Activated CD4-positive, alpha-beta T cell treated with anti-CD3 and anti-CD28 coated beads for 36 hours (primary cell): ENCODE measurements around the gene GET3. TPM values are rescaled to one million over a fixed set of nuclear protein-coding genes. Genes with fewer than 3 reads are reported as not detected.
"Not testable (repeated sequence)": the region's sequence is repeated elsewhere in the genome, so short reads cannot be mapped to it uniquely, and the experiment has no call there.

Experiments
- ATAC-seq: fragments of 200-7000 bp; cut with Tn5 transposase; one replicate; pipeline ENCODE4 v1.10.0; 2021; ENCODE audit warnings: mild to moderate bottlenecking, moderate library complexity
- CTCF ChIA-PET: fragments of 350-600 bp; sonication (Branson Sonifier 250); formaldehyde crosslinking; loops from one replicate; lab custom pipeline; 2021; ENCODE audit warnings: antibody characterized with exemption; lab: Charles Lee
- POLR2A ChIA-PET: fragments of 350-600 bp; sonication (Branson Sonifier 250); formaldehyde crosslinking; loops from one replicate; lab custom pipeline; 2021; ENCODE audit warnings: antibody characterized with exemption, inconsistent platforms; lab: Charles Lee
- DNase-seq: peaks from one replicate; pipeline ENCODE4 v3.0.0-alpha.2; 2020
- H3K27ac Mint-ChIP-seq: one replicate; pipeline ENCODE4 v1.8.0; 2021; ENCODE audit warnings: mixed read lengths
- H3K27me3 Mint-ChIP-seq: one replicate; pipeline ENCODE4 v1.8.0; 2021; ENCODE audit warnings: mixed read lengths
- H3K36me3 Mint-ChIP-seq: one replicate; pipeline ENCODE4 v1.8.0; 2021; ENCODE audit warnings: low read depth, mixed read lengths
- H3K4me1 Mint-ChIP-seq: one replicate; pipeline ENCODE4 v1.8.0; 2021; ENCODE audit warnings: mixed read lengths
- H3K4me3 Mint-ChIP-seq: one replicate; pipeline ENCODE4 v1.8.0; 2021; ENCODE audit warnings: mild to moderate bottlenecking, moderate library complexity, mixed read lengths
- H3K9me3 Mint-ChIP-seq: one replicate; pipeline ENCODE4 v1.8.0; 2021; ENCODE audit warnings: low read depth, mixed read lengths
- intact Hi-C, 2 experiments: fragments of 100-400 bp; cut with DNase I in 1 of 2; cut with micrococcal nuclease in 1 of 2; formaldehyde crosslinking; loops; one replicate each; pipeline versions ENCODE4 v1.14.2 to v1.15.1; 2022 to 2024; cut with DNase I, micrococcal nuclease
- microRNA-seq: library from miRNA; unstranded; fragments of <30 nt; microRNA quantifications from one replicate; pipeline ENCODE4 v1.2.0, GENCODE V29; 2021; ENCODE audit warnings: borderline replicate concordance
- total RNA-seq, 2 experiments: library from RNA; stranded (reverse); gene quantifications; one replicate each; pipeline ENCODE4 v1.2.3, GENCODE V29; 2021

The GET3 gene
- total RNA-seq, 2 experiments from 2014 or later: 53.7 to 61.9 TPM

DNA sequence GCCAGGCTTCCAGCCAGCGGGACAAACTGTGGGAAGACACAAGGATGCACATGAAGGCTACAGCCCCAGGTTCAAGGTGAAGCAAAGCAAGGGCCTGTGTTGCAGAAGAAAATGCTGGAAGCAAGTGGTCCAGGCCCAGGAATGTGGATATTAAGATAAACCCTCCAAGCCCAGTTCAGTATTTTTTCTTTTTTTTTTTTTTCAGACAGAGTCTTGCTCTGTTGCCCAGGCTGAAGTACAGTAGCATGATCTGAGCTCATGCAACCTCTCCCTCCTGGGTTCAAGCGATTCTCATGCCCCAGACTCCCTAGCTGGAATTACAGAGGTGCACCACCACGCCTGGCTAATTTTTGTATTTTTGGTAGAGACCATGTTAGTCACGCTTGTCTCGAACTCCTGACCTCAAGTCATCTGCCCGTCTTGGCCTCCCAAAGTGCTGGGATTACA lies 59.9 kb downstream of the GET3 start:
- H3K4me1 Mint-ChIP-seq: peaks cover 36% of the 10 kb centered on the region
- no peaks in the 10 kb centered on the region for H3K27me3 Mint-ChIP-seq
- no peak overlapping the region for H3K27ac Mint-ChIP-seq
- ChIA-PET POLR2A (interaction anchor here (1.0 kb wide), 1 partner anchor 26 kb away, joined by 7 read pairs; no protein-coding TSS in a partner anchor), CTCF (interaction anchor here (1.5 to 15.0 kb wide), 4 partner anchors 20 to 74 kb away, joined by 11 to 451 read pairs (median 150); partner anchors contain the start of genes HOOK2 and TNPO2)
- H3K9me3 Mint-ChIP-seq: no peaks in the 10 kb centered on the region
- ATAC-seq: no peak
- intact Hi-C loops: loop anchor here in 1 of 2 experiments (10.0 kb wide), 1 partner anchor 1728 kb away; the partner anchor contains the start of gene TECR
- DNase-seq: no peak
- no peak overlapping the region for H3K4me3 Mint-ChIP-seq
- H3K36me3 Mint-ChIP-seq: peaks cover 31% of the 10 kb centered on the region

GRCh38 chr19:12797607-12798006 lies 60.3 kb downstream of the GET3 start:
- not testable (repeated sequence) for H3K4me3 Mint-ChIP-seq, H3K9me3 Mint-ChIP-seq, DNase-seq, ATAC-seq, H3K27me3 Mint-ChIP-seq, H3K27ac Mint-ChIP-seq
- ChIA-PET CTCF (interaction anchor here (0.6 to 15.0 kb wide), 3 partner anchors 16 to 34 kb away, joined by 3 to 451 read pairs (median 285); partner anchors contain the start of gene HOOK2), POLR2A (interaction anchor here (1.0 kb wide), 1 partner anchor 27 kb away, joined by 7 read pairs; no protein-coding TSS in a partner anchor)
- H3K4me1 Mint-ChIP-seq: peaks cover 41% of the 10 kb centered on the region
- H3K36me3 Mint-ChIP-seq: peaks cover 28% of the 10 kb centered on the region
- intact Hi-C loops: loop anchor here in 1 of 2 experiments (10.0 kb wide), 1 partner anchor 1727 kb away; the partner anchor contains the start of gene TECR

Small RNA genes lying within 50 kb of the gene (microRNA-seq; reads per million reads assigned to microRNA genes)
- gene MIR5684: not detected

Other genes with a start within 250 kb of the GET3 start
- 1 to 10 TPM; 5.2 to 5.6 TPM for gene ZNF564, start 186.0 kb upstream of the GET3 start, total RNA-seq
- gene ZNF490, start 126.7 kb upstream of the GET3 start, total RNA-seq: 1 to 10 TPM; 7.7 to 8.7 TPM
- 10 to 100 TPM; 16.1 to 18.1 TPM for gene ZNF791, start 126.6 kb upstream of the GET3 start, total RNA-seq
- 100 to 1,000 TPM; 118 to 154 TPM for gene MAN2B1, start 70.8 kb upstream of the GET3 start, total RNA-seq
- 10 to 100 TPM; 13.5 to 19.5 TPM for gene WDR83, start 70.7 kb upstream of the GET3 start, total RNA-seq
- gene DHPS, start 55.6 kb upstream of the GET3 start, total RNA-seq: 100 to 1,000 TPM; 101 to 112 TPM
- gene GNG14, start 49.5 kb upstream of the GET3 start, total RNA-seq: not detected
- 1 to 10 TPM; 8.3 to 8.8 TPM for gene FBXW9, start 40.9 kb upstream of the GET3 start, total RNA-seq
- 100 to 1,000 TPM in 1 of 2 experiments, 10 to 100 TPM in 1; 84.8 to 101 TPM for gene TNPO2, start 13.6 kb upstream of the GET3 start, total RNA-seq
- gene TRIR, start 2.8 kb upstream of the GET3 start, total RNA-seq: 100 to 1,000 TPM; 160 to 215 TPM
- gene BEST2, start 14.3 kb downstream of the GET3 start, total RNA-seq: not detected
- 10 to 100 TPM; 20.4 to 20.9 TPM for gene HOOK2, start 38.1 kb downstream of the GET3 start, total RNA-seq
- 100 to 1,000 TPM; 375 to 412 TPM for gene JUNB, start 54.0 kb downstream of the GET3 start, total RNA-seq
- gene PRDX2, start 64.3 kb downstream of the GET3 start, total RNA-seq: 100 to 1,000 TPM; 261 to 325 TPM
- gene THSD8, start 64.6 kb downstream of the GET3 start, total RNA-seq: 10 to 100 TPM; 31.0 to 48.2 TPM
- gene RNASEH2A, start 69.1 kb downstream of the GET3 start, total RNA-seq: 10 to 100 TPM; 27.0 to 51.1 TPM
- gene RTBDN, start 97.1 kb downstream of the GET3 start, total RNA-seq: not detected
- gene MAST1, start 101.0 kb downstream of the GET3 start, total RNA-seq: 1 to 10 TPM; 1.8 to 2.7 TPM
- gene DNASE2, start 144.0 kb downstream of the GET3 start, total RNA-seq: 10 to 100 TPM; 22.5 to 24.3 TPM
- under 1 TPM; 0.18 to 0.37 TPM for gene KLF1, start 149.7 kb downstream of the GET3 start, total RNA-seq
- 10 to 100 TPM; 36.2 to 41.1 TPM for gene GCDH, start 153.7 kb downstream of the GET3 start, total RNA-seq
- gene SYCE2, start 181.8 kb downstream of the GET3 start, total RNA-seq: 1 to 10 TPM; 2.7 to 3.5 TPM
- gene FARSA, start 196.2 kb downstream of the GET3 start, total RNA-seq: 100 to 1,000 TPM; 120 to 142 TPM
- 100 to 1,000 TPM; 557 to 569 TPM for gene CALR, start 201.1 kb downstream of the GET3 start, total RNA-seq
- gene RAD23A, start 208.4 kb downstream of the GET3 start, total RNA-seq: 100 to 1,000 TPM; 189 to 265 TPM
- 10 to 100 TPM; 31.1 to 36.3 TPM for gene GADD45GIP1, start 219.7 kb downstream of the GET3 start, total RNA-seq
- gene DAND5, start 232.1 kb downstream of the GET3 start, total RNA-seq: under 1 TPM; 0.21 to 0.25 TPM